B cell (primary cell): ENCODE measurements around the gene MSH3. TPM values are rescaled to one million over a fixed set of nuclear protein-coding genes. Genes with fewer than 3 reads are reported as not detected.
"Not testable (repeated sequence)": the region's sequence is repeated elsewhere in the genome, so short reads cannot be mapped to it uniquely, and the experiment has no call there.

ENCODE experiments used
- ATAC-seq: fragments of 200-7000 bp; cut with Tn5 transposase; one replicate; pipeline ENCODE4 v1.10.0; 2021; ENCODE audit warnings: low read depth, mild to moderate bottlenecking, moderate number of reproducible peaks, moderate library complexity
- CTCF ChIA-PET: fragments of 350-600 bp; sonication (Branson Sonifier 250); formaldehyde crosslinking; loops from one replicate; lab custom pipeline; 2021; ENCODE audit warnings: antibody characterized with exemption, inconsistent platforms; lab: Charles Lee
- POLR2A ChIA-PET: fragments of 350-600 bp; sonication (Branson Sonifier 250); formaldehyde crosslinking; loops from one replicate; lab custom pipeline; 2021; ENCODE audit warnings: antibody characterized with exemption; lab: Charles Lee
- DNase-seq: peaks from one replicate; pipeline ENCODE4 v3.0.0; 2013
- H2AFZ ChIP-seq: 2 replicates; pipeline ENCODE4 v1.6.1; 2012; ENCODE audit warnings: mild to moderate bottlenecking, low read depth, low read length; ENCODE audit not compliant: insufficient read depth, poor library complexity, severe bottlenecking
- H3K27ac ChIP-seq, 2 donors: 1 replicate in 1 of 2; 2 replicates in 1 of 2; pipeline ENCODE4 v1.5.1; 2012 to 2013; ENCODE audit warnings: low read length in 2 of 2, mild to moderate bottlenecking in 2 of 2, moderate library complexity in 1 of 2
- H3K27me3 ChIP-seq, 4 experiments: fragments of 200-600 bp in 1 of 4; sonication (generic) in 1 of 4; replicated peaks in 1 of 4; 1 replicate in 2 of 4; 2 replicates in 2 of 4; pipeline versions ENCODE4 v1.6.1 to v1.7.0; 2013 to 2016; ENCODE audit warnings: low read length in 3 of 4, mild to moderate bottlenecking in 2 of 4, mixed read lengths in 1 of 4, moderate library complexity in 1 of 4; ENCODE audit not compliant: insufficient read depth in 4 of 4, control insufficient read depth in 3 of 4; ENCODE audit errors: control extremely low read depth in 1 of 4
- H3K36me3 ChIP-seq, 2 experiments: replicated peaks in 1 of 2; 1 replicate in 1 of 2; 2 replicates in 1 of 2; pipeline versions ENCODE4 v1.6.1 to v1.7.1; 2013; ENCODE audit warnings: low read length in 1 of 2; ENCODE audit not compliant: insufficient read depth in 2 of 2, control insufficient read depth in 1 of 2; ENCODE audit errors: control extremely low read depth in 1 of 2, extremely low read depth in 1 of 2
- H3K4me1 ChIP-seq, 2 donors: fragments of 200-600 bp in 1 of 2; sonication (generic) in 1 of 2; 1 replicate in 1 of 2; 2 replicates in 1 of 2; pipeline versions ENCODE4 v1.5.1 to v1.6.1; 2013 to 2017; ENCODE audit warnings: low read length in 2 of 2; ENCODE audit not compliant: control insufficient read depth in 2 of 2, insufficient read depth in 2 of 2
- H3K4me2 ChIP-seq: replicated peaks from 2 replicates; pipeline ENCODE3; 2012; ENCODE audit warnings: mild to moderate bottlenecking, low read depth, low read length; ENCODE audit not compliant: poor library complexity, severe bottlenecking
- H3K4me3 ChIP-seq, 5 experiments: fragments of 200-600 bp in 1 of 5; sonication (generic) in 1 of 5; 1 replicate in 3 of 5; 2 replicates in 2 of 5; pipeline versions ENCODE4 v1.5.1 to v1.7.0; 2011 to 2016; ENCODE audit warnings: low read length in 4 of 5, mild to moderate bottlenecking in 4 of 5, low read depth in 2 of 5, control low read depth in 1 of 5, moderate library complexity in 1 of 5; ENCODE audit not compliant: insufficient read depth in 1 of 5; ENCODE audit errors: control extremely low read depth in 1 of 5, extremely low read depth in 1 of 5
- H3K79me2 ChIP-seq: fragments of 200-600 bp; sonication (generic); one replicate; pipeline ENCODE4 v1.6.0; 2016; ENCODE audit warnings: low read length; ENCODE audit not compliant: control insufficient read depth, insufficient read depth
- H3K9ac ChIP-seq: fragments of 200-600 bp; sonication (generic); 2 replicates; pipeline ENCODE4 v1.6.1; 2017; ENCODE audit warnings: mild to moderate bottlenecking, low read length, moderate library complexity
- H3K9me3 ChIP-seq, 3 donors: one replicate each; pipeline versions ENCODE4 v1.6.1 to v1.7.1; 2013; ENCODE audit warnings: low read length in 2 of 3; ENCODE audit not compliant: control insufficient read depth in 2 of 3, insufficient read depth in 1 of 3; ENCODE audit errors: control extremely low read depth in 1 of 3
- H4K20me1 ChIP-seq: 2 replicates; pipeline ENCODE4 v1.6.0; 2012; ENCODE audit warnings: mild to moderate bottlenecking, low read length; ENCODE audit not compliant: insufficient read depth, control insufficient read depth, poor library complexity, severe bottlenecking
- H3K27ac Mint-ChIP-seq: one replicate; pipeline ENCODE4 v1.8.0; 2021; ENCODE audit warnings: mixed read lengths
- H3K27me3 Mint-ChIP-seq: one replicate; pipeline ENCODE4 v1.8.0; 2021; ENCODE audit warnings: mixed read lengths
- H3K4me1 Mint-ChIP-seq: one replicate; pipeline ENCODE4 v1.8.0; 2021; ENCODE audit warnings: mixed read lengths
- H3K4me3 Mint-ChIP-seq: one replicate; pipeline ENCODE4 v1.8.0; 2021; ENCODE audit warnings: mixed read lengths
- H3K9me3 Mint-ChIP-seq: one replicate; pipeline ENCODE4 v1.8.0; 2022; ENCODE audit warnings: mixed read lengths; ENCODE audit not compliant: insufficient read depth
- EZH2 ChIP-seq: IDR thresholded peaks from 2 replicates; pipeline ENCODE4 v1.6.1; 2012; ENCODE audit warnings: borderline replicate concordance, low read depth, mild to moderate bottlenecking, moderate library complexity, low read length; ENCODE audit not compliant: insufficient read depth, poor library complexity, severe bottlenecking
- WGBS: methylation state at CpG from one replicate; pipeline ENCODE4 v1.1.5; 2013; ENCODE audit warnings: missing lambda C conversion rate; ENCODE audit not compliant: insufficient coverage; 5-methylcytosine and 5-hydroxymethylcytosine counted together
- intact Hi-C: fragments of 100-400 bp; cut with micrococcal nuclease; formaldehyde crosslinking; loops from one replicate; pipeline ENCODE4 v1.10.0; 2022
- polyA plus RNA-seq: library from polyadenylated mRNA; depleted of rRNA; stranded (reverse); fragments of >200 nt; gene quantifications from 2 replicates; pipeline ENCODE4 v1.2.3, GENCODE V29; 2012
- total RNA-seq, 2 donors: library from RNA; stranded (reverse); fragments of 120-200 nt in 1 of 2; gene quantifications; 1 replicate in 1 of 2; 2 replicates in 1 of 2; pipeline versions ENCODE4 v1.2.3 to v1.2.4, GENCODE V29; 2013 to 2022
- TF ChIP-seq, protein P1 (sequence below): fragments of 200-600 bp; IDR thresholded peaks from one replicate; pipeline ENCODE4 v1.8.0; 2022; ENCODE audit warnings: antibody characterized with exemption, mild to moderate bottlenecking

The MSH3 gene
- total and polyA plus RNA-seq, 2 donors (not counting 1 experiment from before 2014, with no cell fraction given) = 3.5 to 26.3 TPM

GRCh38 chr5:80820685-80821084, 166.2 kb downstream of the MSH3 start:
- POLR2A ChIA-PET = no interaction called here
- intact Hi-C loops = no loop called here
- H3K27me3 Mint-ChIP-seq = no peaks in the 10 kb centered on the region
- H3K9me3 Mint-ChIP-seq = peaks cover 7% of the 10 kb centered on the region
- Histone ChIP-seq H3K27ac (no peak overlapping the region), H3K4me2 (no peak overlapping the region), H3K79me2 (no peaks in the 10 kb centered on the region), H3K9me3 (peaks cover 0 to 5% (median 0%) of the 10 kb centered on the region in 3 donors), H3K27me3 (no peaks in the 10 kb centered on the region), H3K4me3 (no peak overlapping the region), H2AFZ (no peak overlapping the region), H3K4me1 (no peaks in the 10 kb centered on the region), H3K36me3 (peaks cover 11 to 12% of the 10 kb centered on the region in 2 experiments), H4K20me1 (no peaks in the 10 kb centered on the region), H3K9ac (no peak overlapping the region)
- H3K27ac Mint-ChIP-seq = no peak overlapping the region
- DNase-seq = no peak
- H3K4me1 Mint-ChIP-seq = no peaks in the 10 kb centered on the region
- no peak overlapping the region for H3K4me3 Mint-ChIP-seq
- WGBS = 100% methylated on average over 1 of the region's 3 CpGs
- no peak for TF ChIP-seq EZH2
- TF ChIP-seq, protein P1, sequence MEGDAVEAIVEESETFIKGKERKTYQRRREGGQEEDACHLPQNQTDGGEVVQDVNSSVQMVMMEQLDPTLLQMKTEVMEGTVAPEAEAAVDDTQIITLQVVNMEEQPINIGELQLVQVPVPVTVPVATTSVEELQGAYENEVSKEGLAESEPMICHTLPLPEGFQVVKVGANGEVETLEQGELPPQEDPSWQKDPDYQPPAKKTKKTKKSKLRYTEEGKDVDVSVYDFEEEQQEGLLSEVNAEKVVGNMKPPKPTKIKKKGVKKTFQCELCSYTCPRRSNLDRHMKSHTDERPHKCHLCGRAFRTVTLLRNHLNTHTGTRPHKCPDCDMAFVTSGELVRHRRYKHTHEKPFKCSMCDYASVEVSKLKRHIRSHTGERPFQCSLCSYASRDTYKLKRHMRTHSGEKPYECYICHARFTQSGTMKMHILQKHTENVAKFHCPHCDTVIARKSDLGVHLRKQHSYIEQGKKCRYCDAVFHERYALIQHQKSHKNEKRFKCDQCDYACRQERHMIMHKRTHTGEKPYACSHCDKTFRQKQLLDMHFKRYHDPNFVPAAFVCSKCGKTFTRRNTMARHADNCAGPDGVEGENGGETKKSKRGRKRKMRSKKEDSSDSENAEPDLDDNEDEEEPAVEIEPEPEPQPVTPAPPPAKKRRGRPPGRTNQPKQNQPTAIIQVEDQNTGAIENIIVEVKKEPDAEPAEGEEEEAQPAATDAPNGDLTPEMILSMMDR = no peak
- CTCF ChIA-PET = interaction anchor here (1.1 kb wide), 1 partner anchor 10 kb away, joined by 4 read pairs; no protein-coding TSS in a partner anchor
- ATAC-seq = no peak

DNA sequence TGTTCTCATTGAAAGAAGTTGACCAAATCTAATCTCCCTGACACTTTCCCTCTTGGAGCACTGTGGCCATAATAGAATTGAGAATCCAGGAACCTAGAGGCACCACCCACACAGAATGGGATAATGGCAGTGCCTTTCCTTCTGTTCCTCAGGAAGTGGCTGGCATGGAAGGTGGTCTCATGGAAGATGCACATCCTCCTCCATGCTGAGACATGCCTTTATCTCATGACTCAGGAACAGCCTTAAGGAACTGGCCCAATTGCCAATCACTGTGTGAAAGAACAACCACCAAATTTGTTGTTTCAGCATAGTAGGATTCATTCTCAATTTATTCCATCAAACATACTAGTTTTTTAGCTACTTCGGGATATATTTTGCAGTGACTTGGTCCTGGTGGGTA, 168.2 kb downstream of the MSH3 start:
- Histone ChIP-seq H3K4me2 (no peak overlapping the region), H3K79me2 (no peaks in the 10 kb centered on the region), H3K9me3 (peaks cover 0 to 5% (median 0%) of the 10 kb centered on the region in 3 donors), H3K4me3 (no peak overlapping the region), H3K36me3 (peaks cover 6 to 12% of the 10 kb centered on the region in 2 experiments), H3K27ac (no peak overlapping the region), H3K9ac (no peak overlapping the region), H4K20me1 (no peaks in the 10 kb centered on the region), H3K27me3 (no peaks in the 10 kb centered on the region), H2AFZ (no peak overlapping the region), H3K4me1 (no peaks in the 10 kb centered on the region)
- ATAC-seq = no peak
- no CpG with 5 or more reads among the region's 1 CpG for WGBS
- H3K9me3 Mint-ChIP-seq = peaks cover 2% of the 10 kb centered on the region
- no peak for DNase-seq
- H3K27ac Mint-ChIP-seq = no peak overlapping the region
- TF ChIP-seq, protein P1 = no peak
- TF ChIP-seq EZH2 = no peak
- no peaks in the 10 kb centered on the region for H3K4me1 Mint-ChIP-seq
- POLR2A ChIA-PET = no interaction called here
- no peak overlapping the region for H3K4me3 Mint-ChIP-seq
- CTCF ChIA-PET = no interaction called here
- no peaks in the 10 kb centered on the region for H3K27me3 Mint-ChIP-seq
- intact Hi-C loops = no loop called here

DNA sequence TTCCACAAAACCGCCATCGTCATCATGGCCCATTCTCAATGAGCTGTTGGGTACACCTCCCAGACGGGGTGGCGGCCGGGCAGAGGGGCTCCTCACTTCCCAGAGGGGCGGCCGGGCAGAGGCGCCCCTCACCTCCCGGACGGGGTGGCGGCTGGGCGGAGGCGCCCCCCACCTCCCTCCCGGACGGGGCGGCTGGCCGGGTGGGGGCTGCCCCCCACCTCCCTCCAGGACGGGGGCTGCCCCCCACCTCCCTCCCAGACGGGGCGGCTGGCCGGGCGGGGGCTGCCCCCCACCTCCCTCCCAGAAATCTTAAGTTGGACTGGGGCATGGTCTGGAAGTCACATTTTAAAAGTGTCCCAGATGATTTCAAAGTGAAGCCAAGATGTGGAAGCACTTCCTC, 169.7 kb downstream of the MSH3 start:
- H3K79me2 ChIP-seq, H3K27ac Mint-ChIP-seq, H3K9ac ChIP-seq, H4K20me1 ChIP-seq, H3K4me2 ChIP-seq, H3K4me3 ChIP-seq, CTCF ChIA-PET, H3K27ac ChIP-seq, H2AFZ ChIP-seq, H3K4me1 ChIP-seq, H3K27me3 ChIP-seq, intact Hi-C loops, H3K9me3 Mint-ChIP-seq, H3K27me3 Mint-ChIP-seq, H3K4me3 Mint-ChIP-seq, DNase-seq, POLR2A ChIA-PET, ATAC-seq, H3K4me1 Mint-ChIP-seq: not testable (repeated sequence)
- H3K36me3 ChIP-seq = peaks cover 14 to 15% of the 10 kb centered on the region in 2 experiments
- peaks cover 3 to 14% (median 11%) of the 10 kb centered on the region in 3 donors for H3K9me3 ChIP-seq
- WGBS = 90% methylated on average over 11 of the region's 22 CpGs
